Transverse colon (tissue), 4 donors: ENCODE data around the gene MVD.

Experiments used
- CTCF ChIP-seq, 5 experiments: fragments of 200-600 bp in 3 of 5; fragments of 450-650 bp in 2 of 5; sonication (generic) in 3 of 5; IDR thresholded peaks; 1 replicate in 2 of 5; 2 replicates in 3 of 5; pipeline ENCODE4 v1.5.1; 2016 to 2017; ENCODE audit warnings: antibody characterized with exemption in 5 of 5, inconsistent platforms in 3 of 5, mild to moderate bottlenecking in 2 of 5, moderate library complexity in 1 of 5
- POLR2A ChIP-seq: fragments of 450-650 bp; IDR thresholded peaks from one replicate; pipeline ENCODE4 v1.6.1; 2016; ENCODE audit warnings: antibody characterized with exemption, mild to moderate bottlenecking, moderate library complexity
- POLR2AphosphoS5 ChIP-seq, 3 donors: sonication (generic); formaldehyde crosslinking; IDR thresholded peaks; one replicate each; pipeline ENCODE4 v1.6.1; 2016; ENCODE audit warnings: antibody characterized with exemption in 3 of 3

GRCh38 chr16:88643644-88643932 lies 19.3 kb downstream of the MVD start:
- TF ChIP-seq CTCF (IDR thresholded peaks at IDR 0.05) (no peak), POLR2AphosphoS5 (IDR thresholded peaks at IDR 0.05) (no peak), POLR2A (no peak)
